ENCODE data around the gene ACTN1.
"Not testable (repeated sequence)": the region's sequence is repeated elsewhere in the genome, so short reads cannot be mapped to it uniquely, and the experiment has no call there.

The ACTN1 gene

DNA sequence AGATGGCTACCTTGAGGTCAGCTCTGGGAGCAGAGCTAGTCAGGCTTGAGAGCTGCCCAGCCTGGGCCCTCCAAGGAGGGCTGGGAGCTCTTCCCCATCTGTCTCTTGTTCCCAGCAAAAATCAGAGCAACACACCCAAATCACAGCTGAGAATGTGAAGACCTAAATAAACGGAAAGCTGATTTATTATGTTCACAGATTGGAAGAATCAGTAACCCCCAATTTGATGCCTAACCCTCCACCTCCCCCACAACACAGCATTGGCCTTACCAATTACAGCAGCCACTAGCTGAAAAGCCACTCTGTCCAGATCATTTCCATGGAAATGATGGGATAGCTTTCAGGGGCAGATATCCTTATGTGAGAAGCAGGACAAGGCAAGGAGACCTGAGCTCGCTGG lies 7.1 kb upstream of the ACTN1 start:
- DNase-seq = no peak

DNA sequence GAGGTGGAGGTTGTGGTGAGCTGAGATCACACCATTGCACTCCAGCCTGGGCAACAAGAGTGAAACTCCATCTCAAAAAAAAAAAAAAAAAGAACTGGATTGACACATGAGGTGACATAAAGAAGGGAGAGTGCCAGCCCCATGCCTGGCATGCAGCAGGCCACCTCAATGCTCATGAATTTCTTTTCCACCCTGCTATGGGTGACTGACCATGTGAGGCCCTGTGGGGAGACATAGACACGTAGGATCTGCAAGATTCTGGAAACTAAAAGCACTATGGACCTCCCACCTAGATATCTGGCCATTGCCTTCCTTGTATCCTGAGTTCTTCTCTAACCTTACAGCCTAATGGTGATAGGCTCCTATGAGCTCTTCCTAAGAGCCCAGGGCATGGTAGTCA lies 5.6 kb upstream of the ACTN1 start:
- DNase-seq = no peak

- DNase-seq = no peak
These were observed 4.1 kb upstream of the ACTN1 start for GRCh38 chr14:68983191-68983590.

DNA sequence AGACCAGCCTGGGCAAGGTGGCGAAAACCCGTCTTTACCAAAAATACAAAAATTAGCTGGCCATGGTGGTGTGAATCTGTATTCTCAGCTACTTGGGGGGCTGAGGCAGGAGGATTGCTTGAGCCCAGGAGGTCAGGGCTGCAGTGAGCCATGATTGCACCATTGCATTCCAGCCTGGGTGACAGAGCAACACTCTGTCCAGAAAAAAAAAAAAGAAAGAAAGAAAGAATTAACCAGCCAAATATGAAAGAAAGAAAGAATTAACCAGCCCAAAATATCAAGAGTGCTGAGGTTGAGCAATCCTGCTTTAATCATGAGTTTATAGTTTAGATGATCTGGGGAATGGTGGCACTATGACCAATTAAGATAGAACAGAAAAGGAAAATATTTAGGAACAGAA lies 3.5 kb upstream of the ACTN1 start:
- no peak for DNase-seq

- DNase-seq = no peak
These were observed 2.5 kb upstream of the ACTN1 start for GRCh38 chr14:68981539-68981976.

GRCh38 chr14:68981139-68981538 lies 2.0 kb upstream of the ACTN1 start:
- no peak for DNase-seq

- peak; percentile 40 for DNase-seq
These were observed 785 bp upstream of the ACTN1 start for GRCh38 chr14:68979722-68980451.

- DNase-seq = no peak
These were observed 760 bp downstream of the ACTN1 start for GRCh38 chr14:68978172-68978911.

- DNase-seq = peak; percentile 30
These were observed 1.4 kb downstream of the ACTN1 start for GRCh38 chr14:68977718-68978171.

- peak; percentile 34 for DNase-seq
These were observed 1.9 kb downstream of the ACTN1 start for GRCh38 chr14:68977180-68977717.

DNA sequence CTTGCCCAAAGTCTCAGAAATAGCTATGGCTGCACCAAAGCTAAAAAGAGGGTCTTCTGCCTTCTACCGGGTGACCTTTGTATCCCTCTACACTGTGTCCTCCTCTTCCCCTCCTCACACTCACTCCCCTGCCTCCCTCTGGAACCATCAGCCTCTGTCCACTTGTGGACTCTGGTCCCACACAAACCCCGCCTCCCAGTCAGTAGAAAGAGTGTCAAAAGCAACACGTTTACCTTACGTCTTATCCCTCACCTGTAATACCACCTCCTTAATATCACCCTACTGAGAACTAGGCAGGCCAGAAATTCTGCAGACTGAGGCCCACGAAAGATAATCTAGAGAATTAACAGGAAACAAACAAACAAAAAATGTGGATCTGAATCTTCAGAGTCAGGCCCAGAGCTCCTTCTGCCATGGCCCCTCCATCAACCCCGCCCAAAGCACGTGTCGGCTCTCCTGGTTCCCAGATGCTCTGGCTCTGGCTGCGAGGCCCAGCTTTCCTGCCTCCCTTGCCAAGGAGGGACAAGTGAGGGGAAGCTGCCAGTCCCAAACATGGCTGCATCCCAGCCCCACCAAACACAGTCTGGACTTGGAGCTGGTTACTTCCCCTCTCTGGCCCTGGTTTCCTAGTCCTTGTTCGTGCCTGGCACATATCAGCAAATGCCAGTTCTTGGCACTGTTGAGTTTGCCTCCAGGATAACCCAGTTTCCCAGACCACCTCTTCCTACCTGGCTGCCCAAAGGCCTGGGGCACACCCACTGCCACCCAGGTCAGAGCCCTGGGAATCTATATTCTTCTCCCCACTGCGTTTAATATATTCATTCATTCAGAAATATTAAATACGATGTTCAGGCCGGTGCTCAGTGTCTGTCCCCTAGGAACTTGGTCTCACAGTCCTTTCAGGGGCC lies 2.7 kb downstream of the ACTN1 start:
- DNase-seq = peak; percentile 34

DNA sequence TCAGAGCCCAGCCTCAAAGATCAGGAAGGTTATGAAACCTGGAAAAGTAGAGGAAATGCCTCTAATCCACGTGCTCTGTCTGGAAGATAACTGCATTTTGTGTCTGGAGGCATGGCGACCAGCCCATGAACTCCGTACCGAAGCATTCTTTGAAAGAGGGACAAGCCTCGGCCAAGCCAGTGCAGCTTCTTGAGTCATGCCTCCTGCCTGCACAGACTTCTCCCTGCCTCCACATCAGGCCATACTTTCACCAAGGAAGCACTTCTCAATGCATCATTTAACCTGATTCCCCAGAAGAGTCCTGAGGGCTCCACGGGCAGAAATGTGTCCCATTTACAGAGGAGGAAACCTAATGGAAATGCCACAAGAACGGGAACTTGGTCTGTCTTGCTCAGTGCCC lies 3.4 kb downstream of the ACTN1 start:
- DNase-seq = no peak

GRCh38 chr14:68974759-68975347 lies 4.2 kb downstream of the ACTN1 start:
- no peak for DNase-seq

DNA sequence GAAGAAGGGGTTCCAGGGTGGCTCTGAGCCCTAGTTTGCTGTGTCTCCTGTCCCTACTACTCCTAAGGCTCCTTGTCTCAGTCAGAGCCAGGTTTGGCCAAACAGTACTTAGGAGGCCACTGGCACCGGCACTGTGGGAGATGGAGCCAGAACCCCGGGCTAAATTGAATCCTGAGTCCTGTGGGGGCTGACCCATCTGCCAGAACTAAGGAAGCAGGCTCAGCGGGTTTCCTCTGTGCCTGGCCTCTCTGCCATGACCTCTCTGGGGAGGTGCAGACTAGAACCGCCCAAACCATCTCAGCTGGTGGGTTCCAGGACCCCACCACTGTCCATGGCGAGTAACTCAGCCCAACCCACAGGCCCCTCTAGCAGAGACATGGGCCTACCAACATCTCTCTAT lies 5.5 kb downstream of the ACTN1 start:
- DNase-seq = no peak

DNA sequence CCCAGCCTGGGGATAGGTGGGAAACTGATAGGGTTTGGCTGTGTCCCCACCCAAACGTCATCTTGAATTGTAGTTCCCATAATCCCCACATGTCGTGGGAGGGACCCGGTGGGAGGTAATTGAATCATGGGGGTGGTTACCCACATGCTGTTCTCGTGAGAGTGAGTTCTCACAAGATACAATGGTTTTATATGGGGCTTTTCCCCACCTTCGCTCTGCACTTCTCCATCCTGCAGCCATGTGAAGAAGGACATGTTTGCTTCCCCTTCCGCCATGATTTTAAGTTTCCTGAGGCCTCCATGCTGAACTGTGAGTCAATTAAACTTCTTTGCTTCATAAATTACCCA lies 5.9 kb downstream of the ACTN1 start:
- not testable (repeated sequence) for DNase-seq

DNA sequence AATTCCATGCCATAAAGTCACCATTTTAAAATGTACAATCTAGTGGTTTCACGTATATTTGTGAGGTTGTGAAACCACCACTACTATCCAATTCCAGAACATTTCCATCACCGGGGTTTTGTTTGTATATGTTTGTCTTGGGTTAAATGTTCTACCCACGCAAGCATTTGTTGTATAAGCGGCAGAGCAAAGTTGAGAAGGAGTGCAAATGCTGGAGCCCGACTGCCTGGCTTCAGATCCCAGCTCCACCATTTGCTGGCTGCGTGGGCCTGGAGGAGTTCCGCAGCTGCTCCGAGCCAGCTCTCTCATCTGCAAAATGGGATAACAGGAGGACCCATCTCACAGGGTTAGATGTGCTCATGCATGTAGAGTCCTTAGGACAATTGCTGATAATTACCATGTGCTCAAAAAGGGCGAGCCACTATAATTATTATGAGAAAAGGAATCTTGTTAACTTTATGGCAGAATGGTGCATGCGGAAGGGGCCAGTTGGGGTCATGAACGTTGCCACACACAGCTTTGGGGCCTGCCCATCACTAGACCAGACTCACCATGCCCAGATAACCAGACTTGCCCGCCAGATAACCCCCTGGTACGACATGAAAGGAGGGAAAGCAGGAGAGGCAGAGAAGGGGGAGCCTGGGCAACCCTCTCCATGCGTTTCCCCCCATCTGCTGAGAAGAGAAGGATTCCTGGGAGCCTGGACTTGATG lies 6.4 kb downstream of the ACTN1 start:
- DNase-seq = no peak

DNA sequence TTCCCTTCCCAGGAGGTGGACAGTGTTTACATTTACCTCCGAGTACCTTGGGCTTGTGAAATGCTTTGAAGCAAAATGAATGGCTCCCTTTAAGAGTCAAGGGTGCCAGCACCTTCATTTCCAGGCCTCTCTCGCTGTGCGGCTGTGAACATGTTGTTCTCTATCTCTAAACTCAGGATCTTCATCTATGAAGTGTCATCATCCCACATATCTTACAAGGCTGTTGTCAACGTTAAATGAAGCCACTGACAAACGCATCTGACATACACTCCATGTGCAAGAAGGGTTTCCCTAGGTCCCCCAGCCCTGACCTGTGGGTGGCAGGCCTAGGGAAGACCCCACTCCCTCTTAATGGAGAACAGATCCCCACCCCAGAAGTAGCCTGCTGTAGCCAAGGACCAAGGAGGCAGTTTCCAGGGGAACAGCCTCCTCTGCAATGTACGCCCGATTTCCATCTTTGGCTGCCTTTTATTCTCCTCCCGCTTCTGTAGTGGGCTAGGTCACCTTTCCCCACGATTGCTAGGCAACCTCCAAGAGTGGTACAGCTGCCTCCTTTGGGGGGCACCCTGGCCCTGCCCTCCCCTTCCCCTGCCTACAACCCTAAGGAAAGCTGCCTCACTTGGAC lies 7.6 kb downstream of the ACTN1 start:
- DNase-seq = no peak

GRCh38 chr14:68970736-68971135 lies 8.4 kb downstream of the ACTN1 start:
- DNase-seq = no peak

DNA sequence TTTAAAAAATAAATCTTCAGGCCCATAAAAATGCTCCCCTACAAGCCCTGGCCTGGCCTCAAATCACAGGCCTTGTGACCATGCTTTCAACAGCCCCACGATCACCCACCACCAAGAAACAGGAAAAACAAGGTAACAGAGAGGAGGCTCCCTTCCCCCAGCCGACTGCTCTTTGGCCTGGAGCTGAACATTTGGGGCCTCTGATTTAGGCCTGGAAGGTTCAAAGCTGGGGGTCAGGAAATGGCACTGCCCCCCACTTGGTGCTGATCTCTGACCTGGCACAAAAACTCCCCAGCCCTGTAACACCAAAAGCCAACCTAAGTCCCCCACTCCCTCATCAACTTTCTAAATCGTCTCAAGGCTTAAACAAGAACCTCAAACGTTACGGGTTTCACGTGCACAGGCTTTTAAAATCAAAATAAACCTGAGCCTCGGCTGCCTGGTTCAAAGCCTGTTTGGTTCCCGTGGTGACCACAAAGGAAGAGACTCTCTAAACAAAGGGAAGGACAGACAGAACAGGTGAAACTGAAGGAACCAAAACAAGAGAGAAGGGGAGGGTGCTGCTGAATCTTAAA lies 9.0 kb downstream of the ACTN1 start:
- DNase-seq = no peak

DNA sequence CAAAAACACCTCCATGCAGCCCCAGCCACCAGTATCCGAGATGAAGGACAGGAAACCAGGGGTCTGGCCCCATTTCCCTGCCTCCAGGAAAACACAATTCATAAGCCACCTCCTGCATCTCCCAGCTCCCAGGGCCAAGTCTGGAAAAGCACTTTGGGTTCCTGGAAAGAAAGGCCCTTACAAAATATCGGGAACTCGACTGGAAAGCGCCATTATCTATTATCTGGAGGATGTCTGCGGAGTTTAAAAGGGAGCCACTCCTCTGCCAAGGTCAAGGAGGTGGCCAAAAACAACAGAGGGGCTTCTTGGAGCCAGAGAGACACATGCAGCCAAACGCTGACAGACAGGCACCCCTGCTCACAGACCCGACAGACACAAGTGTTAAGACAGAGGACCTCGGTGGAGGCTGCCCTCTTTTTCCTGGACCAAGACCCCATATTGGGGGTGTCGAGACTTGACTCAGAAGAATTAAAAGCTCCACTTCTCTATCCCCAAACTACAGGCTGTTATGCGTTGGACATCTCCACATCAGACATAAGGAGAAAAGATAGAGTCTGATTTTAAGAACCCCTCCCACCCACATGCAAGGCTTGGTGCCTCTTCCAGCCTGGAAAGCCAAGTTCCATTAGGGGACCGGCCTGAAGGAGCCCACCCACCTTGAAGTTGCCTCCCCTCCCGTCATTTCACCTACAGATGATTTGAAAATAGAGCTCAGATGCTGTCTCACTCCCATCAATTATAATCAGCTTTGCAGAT lies 9.6 kb downstream of the ACTN1 start:
- DNase-seq = no peak

Data from suppressor macrophage treated with lipopolysaccharide for 4 hours (primary cell).